ENCODE measurements around the gene SERPINB10. TPM values are rescaled to one million over a fixed set of nuclear protein-coding genes. Genes with fewer than 3 reads are reported as not detected.

The SERPINB10 gene
- total RNA-seq, 3 donors from 2014 or later, result 0.27 TPM; not detected in 2

DNA sequence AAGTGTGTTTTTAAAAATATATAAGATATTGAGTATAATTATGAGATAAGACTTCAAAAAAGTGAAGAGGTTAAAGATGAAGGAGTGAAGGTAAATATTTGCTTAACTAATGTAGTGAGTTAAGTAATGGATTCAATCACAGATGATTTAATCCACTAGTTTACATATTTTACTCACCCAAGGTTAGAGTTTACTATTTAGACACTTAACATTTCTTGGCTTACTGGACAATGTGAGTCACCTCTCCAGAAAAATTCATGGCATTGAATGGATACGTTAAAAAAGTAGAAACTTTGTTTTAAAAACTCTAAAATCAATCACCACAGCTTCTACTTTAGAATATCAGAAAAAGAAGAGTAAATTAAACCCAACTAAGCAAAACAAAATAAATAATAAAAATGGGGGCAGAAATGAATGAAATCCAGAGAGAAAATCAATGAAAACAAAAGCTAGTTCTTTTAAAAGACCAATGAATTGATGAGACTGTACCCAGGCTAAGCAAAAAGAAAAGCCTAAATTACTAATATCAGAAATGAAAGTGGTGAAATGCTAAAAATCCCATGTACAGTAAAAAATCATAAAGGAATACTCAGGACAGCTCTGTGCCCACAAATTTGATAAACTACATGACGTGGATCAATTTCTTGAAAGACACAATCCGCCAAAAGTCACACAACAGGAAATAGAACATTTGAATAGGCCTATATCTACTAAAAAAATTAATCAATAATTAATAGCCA, 39.5 kb downstream of the SERPINB10 start:
- Mint-ChIP-seq H3K9me3 (peaks cover 7% of the 10 kb centered on the region), H3K27me3 (ENCODE audit: low read depth) (peaks cover 39% of the 10 kb centered on the region), H3K4me1 (ENCODE audit: low read depth) (peaks cover 36% of the 10 kb centered on the region), H3K4me3 (no peak overlapping the region), H3K36me3 (ENCODE audit: insufficient read depth) (no peaks in the 10 kb centered on the region)
- ATAC-seq (no peak), DNase-seq (no peak)

GRCh38 chr18:63949068-63949737, 41.4 kb downstream of the SERPINB10 start, which contains the start of gene HMSD:
HMSD (plus strand) TSS chr18:63949301; CDS start chr18:63953456, 4,155 bp downstream.
- H3K4me1 Mint-ChIP-seq (ENCODE audit: low read depth), result peaks cover 36% of the 10 kb centered on the region
- DNase-seq (peak; percentile 32), ATAC-seq (peak; percentile 81 to 83)
- H3K36me3 Mint-ChIP-seq (ENCODE audit: insufficient read depth), result no peaks in the 10 kb centered on the region
- H3K4me3 Mint-ChIP-seq, result peak within 1 kb of the TSS; percentile 76
- H3K27me3 Mint-ChIP-seq (ENCODE audit: low read depth), result peaks cover 21% of the 10 kb centered on the region
- H3K9me3 Mint-ChIP-seq, result peaks cover 7% of the 10 kb centered on the region

GRCh38 chr18:63951302-63951705, 43.5 kb downstream of the SERPINB10 start:
- Mint-ChIP-seq H3K36me3 (ENCODE audit: insufficient read depth) (no peaks in the 10 kb centered on the region), H3K4me1 (ENCODE audit: low read depth) (peaks cover 36% of the 10 kb centered on the region), H3K9me3 (peaks cover 7% of the 10 kb centered on the region), H3K4me3 (no peak overlapping the region), H3K27me3 (ENCODE audit: low read depth) (peaks cover 15% of the 10 kb centered on the region)
- DNase-seq, result no peak
- ATAC-seq, result peak; percentile 58 to 75

DNA sequence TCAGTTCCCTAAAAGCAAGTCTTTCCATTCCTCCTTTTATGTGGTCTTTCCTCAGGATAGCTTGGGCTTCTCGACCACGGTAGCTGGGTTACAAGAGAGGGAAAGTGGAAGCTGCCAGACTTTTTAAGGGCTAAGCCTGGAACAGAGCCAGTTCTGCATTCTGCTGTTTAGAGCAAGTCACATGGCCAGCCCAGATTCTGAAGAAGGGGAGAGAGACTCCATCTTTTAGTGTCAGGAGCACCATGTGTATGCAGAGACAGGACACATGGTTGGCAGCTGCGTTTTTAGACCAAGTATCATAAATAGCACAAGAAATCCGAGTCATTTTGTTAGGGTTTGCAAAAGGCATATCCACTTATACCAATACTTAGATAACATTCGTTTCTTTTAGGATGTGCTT, 46.1 kb downstream of the SERPINB10 start:
- Mint-ChIP-seq H3K27me3 (ENCODE audit: low read depth) (peaks cover 12% of the 10 kb centered on the region), H3K36me3 (ENCODE audit: insufficient read depth) (no peaks in the 10 kb centered on the region), H3K4me1 (ENCODE audit: low read depth) (peaks cover 22% of the 10 kb centered on the region), H3K9me3 (peaks cover 7% of the 10 kb centered on the region), H3K4me3 (no peak overlapping the region)
- ATAC-seq (no peak), DNase-seq (no peak)

GRCh38 chr18:63956755-63957154, 49.0 kb downstream of the SERPINB10 start:
- DNase-seq (no peak), ATAC-seq (no peak)
- Mint-ChIP-seq H3K9me3 (peaks cover 1% of the 10 kb centered on the region), H3K4me3 (no peak overlapping the region), H3K4me1 (ENCODE audit: low read depth) (peaks cover under 1% of the 10 kb centered on the region), H3K27me3 (ENCODE audit: low read depth) (peaks cover 19% of the 10 kb centered on the region), H3K36me3 (ENCODE audit: insufficient read depth) (no peaks in the 10 kb centered on the region)

- no peaks in the 10 kb centered on the region for H3K4me1 Mint-ChIP-seq (ENCODE audit: low read depth)
- H3K36me3 Mint-ChIP-seq (ENCODE audit: insufficient read depth), result no peaks in the 10 kb centered on the region
Measured at GRCh38 chr18:63960891-63961290, 53.1 kb downstream of the SERPINB10 start.

GRCh38 chr18:63961435-63961980, 53.8 kb downstream of the SERPINB10 start:
- H3K27me3 Mint-ChIP-seq (ENCODE audit: low read depth), result peaks cover 17% of the 10 kb centered on the region
- no peak for ATAC-seq
- DNase-seq, result no peak
- H3K9me3 Mint-ChIP-seq, result no peaks in the 10 kb centered on the region
- no peaks in the 10 kb centered on the region for H3K36me3 Mint-ChIP-seq (ENCODE audit: insufficient read depth)
- H3K4me1 Mint-ChIP-seq (ENCODE audit: low read depth), result no peaks in the 10 kb centered on the region
- no peak overlapping the region for H3K4me3 Mint-ChIP-seq

More at GRCh38 chr18:63960891-63961290, 53.1 kb downstream of the SERPINB10 start:
- no peak for DNase-seq
- H3K9me3 Mint-ChIP-seq, result no peaks in the 10 kb centered on the region
- no peak for ATAC-seq
- H3K4me3 Mint-ChIP-seq, result no peak overlapping the region
- peaks cover 18% of the 10 kb centered on the region for H3K27me3 Mint-ChIP-seq (ENCODE audit: low read depth)

DNA sequence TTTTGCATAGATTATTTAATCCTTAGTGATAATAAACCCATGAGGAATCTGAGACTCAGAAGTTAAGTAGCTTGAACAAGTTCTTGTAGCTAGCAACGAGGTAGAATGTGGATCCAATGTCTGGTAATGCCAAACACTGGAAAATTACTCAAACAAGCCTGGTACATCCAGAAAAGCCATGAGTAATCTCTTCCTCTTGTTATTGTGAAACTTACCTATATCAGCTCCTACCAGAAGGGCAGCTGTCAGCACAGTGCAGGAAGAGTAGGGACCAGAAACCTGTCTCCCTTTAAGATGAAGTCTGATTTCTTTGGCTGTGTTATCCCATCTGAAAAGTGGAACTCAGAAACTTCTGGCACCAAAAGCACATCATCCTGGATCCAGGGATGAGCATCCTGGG, 54.4 kb downstream of the SERPINB10 start:
- no peak overlapping the region for H3K4me3 Mint-ChIP-seq
- DNase-seq (no peak), ATAC-seq (peak in 1 of 2 donors; percentile 30)
- H3K9me3 Mint-ChIP-seq, result no peaks in the 10 kb centered on the region
- peaks cover 12% of the 10 kb centered on the region for H3K27me3 Mint-ChIP-seq (ENCODE audit: low read depth)
- no peaks in the 10 kb centered on the region for H3K4me1 Mint-ChIP-seq (ENCODE audit: low read depth)
- H3K36me3 Mint-ChIP-seq (ENCODE audit: insufficient read depth), result no peaks in the 10 kb centered on the region

DNA sequence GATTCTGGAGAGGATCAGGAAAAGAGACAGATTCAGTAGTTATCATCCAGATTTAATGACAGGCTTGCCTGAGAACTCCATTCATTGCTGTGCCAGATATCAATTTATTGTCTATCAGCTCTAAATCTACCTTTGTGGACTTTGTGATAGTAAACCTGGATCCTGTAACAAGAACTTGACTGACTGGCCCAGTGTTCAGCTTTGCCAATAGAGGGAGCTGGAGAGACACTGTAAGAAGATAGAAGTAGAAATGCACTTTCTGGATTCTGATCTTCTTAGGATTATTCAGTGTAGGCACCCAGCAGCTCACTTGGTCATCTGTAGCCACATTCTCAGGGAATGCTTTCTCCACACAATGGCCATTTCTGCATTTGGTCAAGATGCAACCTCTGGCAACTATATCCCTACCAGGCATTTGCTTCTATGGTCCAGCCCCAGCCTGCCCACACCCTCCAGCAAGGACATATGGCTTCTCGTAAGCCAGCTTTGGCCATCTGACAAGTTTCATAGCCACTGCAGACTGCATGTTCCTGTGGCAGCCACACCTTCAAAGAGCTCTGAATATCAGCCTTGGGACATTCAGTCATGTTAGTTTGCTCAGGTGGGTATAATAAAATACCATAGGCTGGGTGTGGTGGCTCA, 56.0 kb downstream of the SERPINB10 start:
- Mint-ChIP-seq H3K27me3 (ENCODE audit: low read depth) (peaks cover 10% of the 10 kb centered on the region), H3K9me3 (no peaks in the 10 kb centered on the region)
- ATAC-seq, result peak; percentile 79 to 80

GRCh38 chr18:63964908-63965307, 57.1 kb downstream of the SERPINB10 start:
- DNase-seq (no peak), ATAC-seq (no peak)
- Mint-ChIP-seq H3K27me3 (ENCODE audit: low read depth) (peaks cover 7% of the 10 kb centered on the region), H3K36me3 (ENCODE audit: insufficient read depth) (no peaks in the 10 kb centered on the region), H3K9me3 (no peaks in the 10 kb centered on the region), H3K4me3 (no peak overlapping the region), H3K4me1 (ENCODE audit: low read depth) (peaks cover 10% of the 10 kb centered on the region)

More for the DNA sequence above, 56.0 kb downstream of the SERPINB10 start:
- H3K4me3 Mint-ChIP-seq, result no peak overlapping the region
- no peaks in the 10 kb centered on the region for H3K36me3 Mint-ChIP-seq (ENCODE audit: insufficient read depth)
- DNase-seq, result peak; percentile 38
- no peaks in the 10 kb centered on the region for H3K4me1 Mint-ChIP-seq (ENCODE audit: low read depth)

GRCh38 chr18:63965716-63966330, 58.1 kb downstream of the SERPINB10 start:
- peaks cover 13% of the 10 kb centered on the region for H3K4me1 Mint-ChIP-seq (ENCODE audit: low read depth)
- H3K36me3 Mint-ChIP-seq (ENCODE audit: insufficient read depth), result no peaks in the 10 kb centered on the region
- no peaks in the 10 kb centered on the region for H3K9me3 Mint-ChIP-seq
- ATAC-seq (no peak), DNase-seq (no peak)
- H3K27me3 Mint-ChIP-seq (ENCODE audit: low read depth), result peaks cover 7% of the 10 kb centered on the region
- H3K4me3 Mint-ChIP-seq, result no peak overlapping the region

GRCh38 chr18:63969942-63970808, 62.4 kb downstream of the SERPINB10 start, which contains the start of gene SERPINB8:
SERPINB8 (plus strand) TSS chr18:63970081; CDS start chr18:63978309, 8,228 bp downstream.
- peak within 1 kb of the TSS; percentile 88 for H3K4me3 Mint-ChIP-seq
- H3K27me3 Mint-ChIP-seq (ENCODE audit: low read depth), result no peaks in the 10 kb centered on the region
- peaks cover 41% of the 10 kb centered on the region for H3K4me1 Mint-ChIP-seq (ENCODE audit: low read depth)
- peaks cover 3% of the 10 kb centered on the region for H3K36me3 Mint-ChIP-seq (ENCODE audit: insufficient read depth)
- DNase-seq, result peak; percentile 72
- peak; percentile 92 for ATAC-seq
- H3K9me3 Mint-ChIP-seq, result no peaks in the 10 kb centered on the region

- peaks cover 42% of the 10 kb centered on the region for H3K4me1 Mint-ChIP-seq (ENCODE audit: low read depth)
- H3K27me3 Mint-ChIP-seq (ENCODE audit: low read depth), result no peaks in the 10 kb centered on the region
- no peak for DNase-seq
- no peaks in the 10 kb centered on the region for H3K9me3 Mint-ChIP-seq
- H3K4me3 Mint-ChIP-seq, result peak overlapping the region; percentile 88
- ATAC-seq, result no peak
- peaks cover 3% of the 10 kb centered on the region for H3K36me3 Mint-ChIP-seq (ENCODE audit: insufficient read depth)
Measured at GRCh38 chr18:63970809-63971205, 63.0 kb downstream of the SERPINB10 start.
